HG03280 (cell line): ENCODE results near the gene CHMP2A.
"Not testable (repeated sequence)": the region's sequence is repeated elsewhere in the genome, so short reads cannot be mapped to it uniquely, and the experiment has no call there.

Experiments
- ATAC-seq: cut with Tn5 transposase; IDR thresholded peaks from one replicate; pipeline ENCODE4 v1.9.1; 2021; ENCODE audit warnings: mild to moderate bottlenecking, moderate library complexity; ENCODE audit not compliant: unreplicated experiment

The CHMP2A gene

GRCh38 chr19:58513694-58514563, 41.0 kb downstream of the CHMP2A start:
- ATAC-seq: peak; percentile 81

DNA sequence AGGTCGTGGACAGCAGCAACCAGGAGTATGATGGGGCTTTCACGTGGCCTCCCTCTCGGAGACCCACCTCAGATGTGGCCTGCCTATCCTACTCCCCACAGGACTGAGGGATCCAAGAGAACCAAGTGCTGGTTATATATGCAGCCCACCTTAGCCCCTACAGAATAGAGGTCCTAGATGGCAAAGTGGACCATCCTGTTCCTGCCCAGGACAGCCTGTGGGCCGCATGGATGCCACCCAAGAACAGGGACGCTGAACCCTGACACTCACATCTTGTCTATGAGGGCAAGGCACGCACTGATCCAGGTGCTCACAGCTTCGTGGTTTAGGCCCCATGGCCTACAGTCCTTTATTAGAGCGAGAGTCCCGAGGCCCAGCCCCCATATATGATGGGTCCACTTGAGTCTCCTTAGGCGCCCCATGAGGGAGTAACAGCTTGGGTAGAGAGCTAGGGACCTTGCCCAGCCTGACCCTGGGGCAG, 41.7 kb downstream of the CHMP2A start:
- no peak for ATAC-seq

- ATAC-seq: no peak
Measured at GRCh38 chr19:58511353-58512208, 43.3 kb downstream of the CHMP2A start, which contains the start of gene SLC27A5. Gene SLC27A5 (minus strand): TSS chr19:58511992. CDS start chr19:58511955, 37 bp downstream.

DNA sequence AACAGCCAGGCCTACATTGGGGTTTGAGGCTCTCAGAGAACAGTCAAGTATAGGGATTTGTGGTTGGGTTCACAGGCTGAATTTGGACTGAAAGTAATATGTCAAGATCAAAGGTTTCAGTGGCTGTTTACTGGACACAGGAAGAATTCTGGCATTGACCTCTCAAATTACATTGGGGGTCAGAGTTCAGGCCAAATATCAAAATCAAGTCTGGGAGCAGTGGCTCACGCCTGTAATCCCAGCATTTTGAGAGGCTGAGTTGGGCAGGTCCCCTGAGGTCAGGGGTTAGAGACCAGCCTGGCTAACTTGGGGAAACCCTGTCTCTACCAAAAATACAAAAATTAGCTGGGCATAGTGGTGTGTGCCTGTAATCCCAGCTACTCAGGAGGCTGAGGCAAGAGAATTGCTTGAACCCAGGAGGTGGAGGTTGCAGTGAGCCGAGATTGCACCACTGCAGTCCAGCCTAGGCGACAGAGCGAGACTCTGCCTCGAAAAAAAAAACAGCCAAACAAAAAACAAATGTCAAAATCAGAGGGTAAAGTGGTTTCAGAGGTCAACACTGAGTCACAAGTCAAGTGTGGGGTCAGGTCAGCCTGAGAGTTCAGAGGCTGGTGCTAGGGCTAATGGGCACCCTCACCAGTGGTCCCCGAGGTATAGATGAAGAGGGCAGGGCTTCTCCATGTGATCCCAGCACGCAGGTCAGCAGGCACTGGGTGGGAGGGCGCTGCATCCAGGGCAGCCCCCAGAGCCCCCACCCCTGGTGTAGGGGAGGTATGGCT, 44.6 kb downstream of the CHMP2A start:
- no peak for ATAC-seq

DNA sequence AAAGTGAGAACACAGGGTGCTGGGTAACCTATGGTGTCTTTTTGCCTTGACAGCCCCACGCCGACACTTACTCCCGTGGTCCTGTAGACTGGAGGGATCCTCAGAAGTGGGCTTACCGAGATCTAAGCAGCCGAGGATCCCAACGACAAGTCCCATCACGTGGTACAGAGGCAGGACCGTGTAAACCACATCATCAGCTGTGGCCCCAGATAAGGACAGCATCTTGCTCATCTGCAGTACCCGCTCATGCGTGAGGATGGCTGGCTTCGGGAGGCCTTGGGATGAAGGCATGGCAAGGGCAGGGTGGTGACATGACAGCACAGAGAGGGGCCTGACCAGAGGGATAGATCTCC, 45.2 kb downstream of the CHMP2A start:
- no peak for ATAC-seq

DNA sequence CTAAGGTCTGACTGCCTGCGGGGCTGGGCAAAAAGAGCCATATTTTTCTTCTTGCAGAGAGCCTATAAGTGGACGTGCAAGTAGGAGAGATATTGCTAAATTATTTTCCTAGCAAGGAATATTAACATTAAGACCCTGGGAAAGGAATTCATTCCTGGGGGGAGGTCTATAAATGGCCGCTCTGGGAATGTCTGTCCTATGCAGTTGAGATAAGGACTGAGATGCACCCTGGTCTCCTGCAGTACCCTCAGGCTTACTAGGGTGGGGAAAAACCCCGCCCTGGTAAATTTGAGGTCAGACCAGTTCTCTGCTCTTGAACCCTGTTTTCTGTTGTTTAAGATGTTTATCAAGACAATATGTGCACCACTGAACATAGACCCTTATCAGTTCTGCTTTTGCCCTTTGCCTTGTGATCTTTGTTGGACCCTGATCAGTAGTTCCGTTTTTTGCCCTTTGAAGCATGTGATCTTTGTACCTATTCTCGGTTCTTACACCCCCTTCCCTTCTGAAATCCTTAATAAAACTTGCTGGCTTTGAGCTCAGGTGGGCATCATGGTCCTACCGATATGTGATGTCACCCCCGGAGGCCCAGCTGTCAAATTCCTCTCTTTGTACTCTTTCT, 47.2 kb downstream of the CHMP2A start:
- not testable (repeated sequence) for ATAC-seq
